RPMI7951 (cell line): ENCODE data around the gene ZNRD2. TPM values are rescaled to one million over a fixed set of nuclear protein-coding genes. Genes with fewer than 3 reads are reported as not detected.

ENCODE experiments used
- DNase-seq: peaks from one replicate; pipeline ENCODE4 v3.0.0-alpha.2; 2012; ENCODE audit warnings: low read depth
- total RNA-seq: library from RNA; depleted of rRNA; stranded (reverse); fragments of >200 nt; shearing (Covaris generic); gene quantifications from 2 replicates; pipeline ENCODE4 v1.2.3, GENCODE V29; 2014; rRNA removed

ZNRD2 gene
- total RNA-seq, 1 experiment from 2014 or later: 87.7 TPM

DNA sequence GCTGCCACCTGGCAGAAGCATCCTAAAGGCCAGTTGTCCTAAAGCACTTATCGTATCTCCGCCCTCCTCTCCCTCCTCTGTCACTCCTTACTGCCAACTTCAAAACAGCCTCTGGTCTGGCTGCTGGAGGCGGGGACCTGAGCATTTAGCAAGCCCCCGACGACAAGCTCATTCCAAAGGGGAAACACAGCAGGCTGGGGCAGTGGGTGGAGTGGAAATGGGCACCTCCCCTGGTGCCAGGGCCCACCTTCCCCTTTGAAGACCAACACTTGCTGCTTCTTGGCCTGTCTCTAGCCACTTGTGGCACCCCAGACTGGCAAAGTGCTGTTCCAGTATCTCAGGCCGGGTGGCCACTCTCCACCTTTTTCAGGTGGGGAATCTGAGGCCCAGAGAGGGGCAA is 40.1 kb downstream of the ZNRD2 start:
- no peak for DNase-seq

DNA sequence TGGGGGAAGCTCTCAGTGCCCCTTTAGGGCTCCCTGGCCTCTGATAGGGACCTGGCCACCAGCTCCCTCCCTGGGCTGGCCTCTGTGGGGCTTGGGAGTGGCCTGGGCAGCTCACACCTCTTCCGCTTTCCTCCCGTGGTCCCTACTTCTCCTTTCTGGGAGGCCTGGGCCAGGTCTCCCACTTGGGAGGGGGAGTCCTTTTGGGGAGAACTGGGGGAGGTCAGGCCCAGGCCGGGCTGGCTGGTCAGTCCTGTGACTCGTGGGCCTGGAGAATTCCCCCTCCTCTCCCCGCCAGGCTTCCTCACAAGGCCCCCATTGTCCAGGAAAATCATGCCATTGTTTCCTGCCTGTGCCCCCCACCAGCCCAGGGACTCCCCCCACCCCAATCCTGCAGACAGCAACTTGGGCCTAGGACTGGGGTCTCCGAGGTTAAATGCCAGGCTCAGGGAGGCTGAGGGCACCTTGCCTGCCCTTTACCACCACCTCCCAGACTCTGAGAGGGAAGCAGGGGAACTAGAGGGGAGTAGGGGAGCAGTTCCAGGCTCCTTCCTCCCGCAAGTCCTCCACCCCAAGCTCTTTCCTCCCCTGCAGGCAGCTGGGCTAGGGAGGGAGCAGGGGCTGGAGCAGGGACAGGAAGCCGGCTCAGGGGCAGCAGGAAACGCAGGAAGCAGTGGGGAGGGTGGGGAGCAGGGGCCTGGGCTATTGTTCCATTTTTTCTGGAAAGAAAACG is 40.9 kb downstream of the ZNRD2 start:
- DNase-seq: no peak

DNA sequence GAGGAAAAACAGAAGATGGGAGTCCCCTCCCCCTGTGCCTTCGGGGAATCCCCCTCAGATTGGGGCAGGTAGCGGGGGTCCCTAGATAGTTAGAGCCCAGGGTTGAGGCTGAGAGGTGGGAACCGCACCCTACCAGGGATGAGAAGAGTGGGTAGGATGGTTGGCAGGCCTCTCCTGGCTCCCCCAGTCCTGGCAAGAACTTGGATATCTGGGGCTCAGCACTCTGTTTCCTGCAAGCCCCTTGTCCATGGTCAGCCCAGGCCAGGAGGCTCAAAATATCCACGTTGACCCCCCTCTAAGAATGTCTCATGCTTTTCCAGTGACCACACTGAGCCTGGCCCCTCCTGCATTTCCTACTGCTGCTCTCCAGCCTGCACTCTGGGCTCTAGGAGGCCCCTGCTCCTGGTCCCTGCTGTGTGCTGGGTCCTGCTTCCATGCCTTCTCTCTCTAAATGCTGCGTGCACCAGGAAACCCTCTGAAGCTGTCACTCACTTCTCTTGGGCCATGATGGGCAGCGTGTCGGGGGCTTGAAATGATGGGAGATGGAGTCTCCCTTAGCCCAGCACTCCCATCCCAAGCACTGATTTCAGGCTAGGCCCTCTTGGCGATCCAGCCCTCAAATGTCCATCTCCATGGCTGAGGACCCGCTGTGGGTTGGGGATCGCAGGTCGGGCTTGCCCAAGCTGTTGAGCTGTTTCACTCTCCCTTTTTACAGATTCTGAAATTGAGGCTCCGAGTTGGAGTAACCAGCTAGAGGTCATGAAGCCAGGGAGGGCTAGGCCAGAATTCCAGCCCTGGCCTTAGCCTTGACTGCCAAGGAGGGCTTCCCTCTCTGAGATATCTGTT is 41.7 kb downstream of the ZNRD2 start:
- no peak for DNase-seq

DNA sequence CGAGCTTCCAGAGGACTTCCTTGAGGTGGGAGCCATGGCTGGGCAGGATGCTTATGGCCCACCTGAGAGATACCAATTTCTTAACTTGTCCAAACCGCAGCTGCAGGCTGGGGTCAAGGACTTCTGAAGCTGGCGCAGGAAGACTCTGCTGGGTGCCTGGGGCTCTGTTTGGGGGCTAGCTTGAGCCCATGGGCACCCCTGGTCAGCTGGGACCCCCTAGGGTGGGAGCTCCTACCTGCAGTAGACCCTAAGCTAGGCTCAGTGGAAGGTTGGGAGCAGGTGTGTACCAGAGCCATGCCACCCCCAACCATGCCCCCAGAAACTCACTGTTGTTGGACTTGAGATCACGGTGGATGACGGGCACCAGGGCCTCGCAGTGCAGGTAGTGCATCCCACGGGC is 42.4 kb downstream of the ZNRD2 start:
- no peak for DNase-seq

DNA sequence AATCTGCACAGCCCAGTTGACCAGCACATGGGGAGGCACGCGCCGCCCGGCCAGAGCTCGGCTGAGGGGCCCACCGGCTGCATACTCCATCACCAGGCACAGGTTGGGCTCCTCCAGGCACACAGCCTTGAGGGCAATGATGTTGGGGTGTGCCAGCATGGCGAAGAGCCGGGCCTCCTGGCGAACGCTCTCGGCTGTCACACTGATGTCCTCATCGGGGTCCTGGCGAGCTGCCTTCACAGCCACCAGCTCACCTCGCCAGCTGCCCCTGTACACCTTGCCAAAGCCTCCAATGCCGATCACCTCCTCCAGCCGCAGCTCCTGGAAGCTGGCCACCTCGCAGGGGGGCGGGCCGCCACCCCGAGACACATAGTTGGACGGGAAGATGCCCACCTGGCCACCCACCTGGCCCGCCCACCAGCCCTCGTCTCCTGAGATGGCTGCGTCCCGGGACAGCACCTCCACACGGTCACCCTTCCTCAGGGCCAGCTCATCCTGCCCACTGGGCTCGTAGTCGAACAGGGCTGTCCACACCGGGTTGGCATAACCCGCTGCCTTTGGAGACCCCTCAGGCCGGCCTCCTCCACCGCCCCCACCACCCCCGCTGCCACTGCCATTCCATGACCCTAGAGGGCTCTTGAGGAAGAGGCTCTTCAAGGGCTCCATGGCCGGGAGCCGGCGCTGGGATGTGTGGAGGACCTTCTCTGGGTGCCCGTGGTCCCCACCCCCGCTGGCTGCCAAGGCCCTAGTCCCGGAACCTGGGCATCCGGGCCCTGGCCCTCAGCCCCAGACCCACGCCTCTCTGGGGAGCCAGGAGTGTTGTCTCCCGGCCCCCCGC is 43.0 kb downstream of the ZNRD2 start:
- no peak for DNase-seq

DNA sequence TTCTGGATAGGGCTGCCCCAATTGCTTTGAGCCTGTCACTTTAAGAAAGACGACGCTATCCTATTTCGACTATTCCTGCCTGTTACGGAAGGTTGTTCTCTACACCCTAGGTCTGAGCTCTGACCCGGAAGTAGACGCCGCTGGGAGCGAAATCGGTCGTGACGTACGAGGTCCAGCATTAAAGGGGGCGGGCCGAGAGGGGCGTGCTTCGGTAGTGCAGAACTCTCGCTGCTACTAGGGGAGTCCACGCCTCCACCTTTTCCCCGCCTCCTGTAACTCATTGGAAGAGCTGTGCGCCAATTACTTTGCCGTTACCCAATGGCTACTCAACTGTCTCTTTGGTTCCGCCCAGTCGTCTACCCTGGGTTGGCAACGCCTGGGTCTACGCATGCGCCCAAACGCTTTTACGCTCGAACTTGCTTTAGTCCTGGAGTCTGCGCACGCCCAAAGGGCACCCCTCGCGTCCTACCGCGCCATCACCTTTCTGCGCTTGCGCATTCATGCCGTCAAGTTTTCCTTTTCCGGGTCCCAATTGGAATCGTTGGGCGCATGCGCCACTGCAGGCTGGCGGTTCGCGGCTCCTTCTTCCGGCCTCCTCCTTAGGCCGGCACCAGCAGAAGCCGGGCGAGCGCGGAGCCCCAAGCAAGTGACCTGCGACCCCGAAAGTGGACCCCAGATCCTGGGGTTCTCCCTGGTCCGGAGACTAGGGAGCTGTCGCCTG is 45.1 kb downstream of the ZNRD2 start, which contains the start of gene PCNX3:
TSS of gene PCNX3 (plus strand) at position 548 of the 721 bp plus-strand sequence. CDS start 536 bp downstream, outside the sequence.
- DNase-seq: peak; percentile 100

DNA sequence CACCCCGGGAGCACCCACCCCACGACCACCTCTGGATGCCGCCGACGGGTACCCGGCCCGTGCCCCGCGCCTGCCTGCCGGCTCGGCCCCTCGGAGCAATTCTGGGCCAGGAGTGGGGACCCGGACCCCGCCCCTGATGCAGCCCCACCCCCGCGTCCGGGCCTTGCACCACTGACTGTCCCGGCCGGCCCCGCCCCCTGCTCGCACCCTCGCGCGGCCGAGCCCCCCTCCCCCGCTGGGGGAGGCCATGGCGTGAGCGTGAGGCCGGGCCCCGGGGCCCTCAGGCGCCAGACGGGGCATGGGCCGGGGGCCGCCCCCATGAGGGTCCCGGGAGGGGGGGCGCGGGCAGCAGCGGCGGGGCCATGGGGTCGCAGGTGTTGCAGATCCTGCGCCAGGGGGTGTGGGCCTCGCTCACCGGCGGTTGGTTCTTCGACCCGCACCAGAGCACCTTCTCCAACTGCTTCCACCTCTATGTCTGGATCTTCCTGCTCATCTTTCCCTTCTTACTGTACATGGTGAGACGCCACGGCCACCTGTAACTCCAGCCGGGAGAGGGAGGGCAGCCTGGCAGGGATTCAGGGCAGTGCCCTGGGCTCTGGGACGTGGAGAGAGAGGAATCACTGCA is 45.8 kb downstream of the ZNRD2 start:
- no peak for DNase-seq

DNA sequence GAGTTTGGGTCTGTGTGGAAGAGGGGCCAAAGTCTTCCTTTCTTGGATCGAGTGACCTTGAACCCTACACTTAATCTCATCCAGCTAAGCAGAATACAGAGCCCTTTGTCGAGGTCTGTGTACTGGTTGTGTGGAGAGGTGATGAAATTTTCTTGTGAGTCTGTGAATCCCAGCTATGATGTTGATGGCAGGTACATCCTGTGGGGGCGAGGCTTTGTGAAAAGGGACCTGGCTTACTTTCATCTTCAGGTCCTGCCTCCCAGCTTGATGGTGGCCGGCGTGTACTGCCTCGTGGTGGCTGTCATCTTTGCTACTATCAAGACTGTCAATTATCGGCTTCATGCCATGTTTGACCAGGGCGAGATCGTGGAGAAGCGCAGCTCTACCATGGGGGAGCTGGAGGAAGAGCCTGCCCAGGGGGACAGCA is 46.3 kb downstream of the ZNRD2 start:
- no peak for DNase-seq

DNA sequence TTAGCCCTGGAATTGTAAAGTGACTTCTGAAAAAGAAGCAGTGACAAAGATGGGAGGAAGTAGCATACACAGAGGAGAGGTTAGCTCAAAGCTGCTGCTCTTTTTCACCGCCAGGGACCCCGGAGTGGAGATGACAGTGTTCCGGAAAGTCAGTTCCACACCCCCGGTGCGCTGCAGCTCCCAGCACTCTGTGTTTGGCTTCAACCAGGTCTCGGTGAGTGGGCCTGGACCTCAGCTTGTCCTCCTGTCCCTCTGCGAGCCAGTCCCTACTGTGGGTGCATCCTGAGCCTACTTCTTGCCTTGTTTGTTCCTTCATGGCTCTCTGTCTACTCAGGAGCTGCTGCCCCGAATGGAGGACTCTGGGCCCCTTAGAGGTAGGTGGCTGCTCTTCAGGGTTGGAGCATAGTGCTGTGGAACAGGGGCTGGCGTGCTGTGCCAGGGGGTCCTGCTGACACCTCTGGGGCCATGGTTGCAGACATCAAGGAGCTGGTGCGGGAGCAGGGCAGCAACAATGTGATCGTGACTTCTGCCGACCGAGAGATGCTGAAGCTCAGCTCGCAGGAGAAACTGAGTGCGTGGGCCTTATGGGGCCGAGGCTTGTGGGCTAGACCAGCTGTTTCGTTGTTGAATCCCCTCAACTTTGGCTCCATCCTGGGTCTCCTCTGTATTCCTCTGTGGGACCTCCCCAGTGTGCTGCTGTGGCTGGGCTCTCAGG is 47.0 kb downstream of the ZNRD2 start:
- DNase-seq: no peak

DNA sequence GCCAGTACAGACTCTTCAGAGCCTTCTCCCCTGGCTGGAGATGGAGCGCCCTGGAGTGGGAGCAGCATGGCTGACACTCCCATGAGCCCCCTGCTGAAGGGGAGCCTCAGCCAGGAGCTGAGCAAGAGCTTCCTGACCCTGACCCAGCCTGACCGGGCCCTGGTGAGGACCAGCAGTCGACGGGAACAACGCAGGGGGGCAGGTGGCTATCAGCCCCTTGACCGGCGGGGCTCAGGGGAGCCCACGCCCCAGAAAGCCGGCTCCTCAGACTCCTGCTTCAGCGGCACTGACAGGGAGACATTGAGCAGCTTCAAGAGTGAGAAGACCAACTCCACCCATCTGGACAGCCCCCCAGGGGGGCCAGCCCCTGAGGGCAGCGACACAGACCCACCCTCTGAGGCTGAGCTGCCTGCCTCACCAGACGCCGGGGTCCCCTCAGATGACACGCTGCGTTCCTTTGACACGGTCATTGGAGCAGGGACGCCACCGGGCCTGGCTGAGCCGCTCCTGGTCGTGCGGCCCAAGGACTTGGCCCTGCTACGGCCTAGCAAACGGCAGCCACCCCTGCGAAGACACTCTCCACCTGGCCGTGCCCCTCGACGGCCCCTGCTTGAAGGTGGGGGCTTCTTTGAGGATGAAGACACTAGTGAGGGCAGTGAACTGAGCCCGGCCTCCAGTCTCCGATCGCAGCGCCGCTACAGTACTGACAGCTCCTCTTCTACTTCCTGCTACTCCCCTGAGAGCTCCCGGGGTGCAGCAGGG is 47.9 kb downstream of the ZNRD2 start:
- no peak for DNase-seq

DNA sequence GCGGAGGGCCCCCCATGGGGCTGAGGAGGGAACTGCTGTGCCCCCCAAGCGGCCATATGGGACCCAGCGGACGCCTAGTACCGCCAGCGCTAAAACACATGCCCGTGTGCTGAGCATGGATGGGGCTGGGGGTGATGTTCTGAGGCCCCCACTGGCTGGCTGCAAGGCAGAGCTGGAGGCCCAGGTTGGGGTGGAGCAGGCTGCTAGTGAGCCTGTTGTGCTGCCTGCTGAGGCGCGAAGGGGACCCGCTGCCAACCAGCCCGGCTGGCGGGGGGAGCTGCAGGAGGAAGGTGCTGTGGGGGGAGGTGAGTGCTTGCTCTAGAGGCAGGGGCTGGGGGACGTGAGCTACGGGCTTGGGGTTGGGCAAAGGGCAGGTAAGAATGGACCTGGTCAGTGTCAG is 48.5 kb downstream of the ZNRD2 start:
- DNase-seq: no peak

DNA sequence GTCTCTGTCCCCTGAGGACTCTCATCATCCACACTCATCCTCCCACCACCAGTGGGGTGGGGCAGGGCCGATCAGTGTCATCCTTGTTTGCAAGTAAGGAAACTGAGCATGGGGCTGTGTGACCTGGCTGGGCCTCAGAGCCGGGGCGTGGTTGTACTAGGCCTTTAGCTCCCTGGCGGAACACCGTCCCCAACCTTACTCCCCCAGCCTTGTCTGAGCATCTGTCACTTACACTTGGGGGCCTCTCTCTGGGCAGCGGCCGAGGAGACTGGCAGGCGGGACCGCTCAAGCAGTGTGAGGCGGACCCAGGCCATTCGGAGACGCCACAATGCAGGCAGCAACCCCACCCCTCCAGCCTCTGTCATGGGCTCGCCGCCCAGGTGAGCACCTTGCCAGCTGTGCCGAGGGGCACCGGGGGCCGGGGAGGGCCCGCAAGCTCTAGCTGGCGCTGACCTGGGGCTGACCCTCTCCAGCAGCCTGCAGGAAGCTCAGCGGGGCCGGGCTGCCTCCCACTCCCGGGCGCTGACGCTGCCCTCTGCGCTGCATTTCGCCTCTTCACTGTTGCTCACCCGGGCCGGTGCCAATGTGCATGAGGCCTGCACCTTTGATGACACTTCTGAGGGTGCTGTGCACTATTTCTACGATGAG is 49.1 kb downstream of the ZNRD2 start:
- DNase-seq: no peak

DNA sequence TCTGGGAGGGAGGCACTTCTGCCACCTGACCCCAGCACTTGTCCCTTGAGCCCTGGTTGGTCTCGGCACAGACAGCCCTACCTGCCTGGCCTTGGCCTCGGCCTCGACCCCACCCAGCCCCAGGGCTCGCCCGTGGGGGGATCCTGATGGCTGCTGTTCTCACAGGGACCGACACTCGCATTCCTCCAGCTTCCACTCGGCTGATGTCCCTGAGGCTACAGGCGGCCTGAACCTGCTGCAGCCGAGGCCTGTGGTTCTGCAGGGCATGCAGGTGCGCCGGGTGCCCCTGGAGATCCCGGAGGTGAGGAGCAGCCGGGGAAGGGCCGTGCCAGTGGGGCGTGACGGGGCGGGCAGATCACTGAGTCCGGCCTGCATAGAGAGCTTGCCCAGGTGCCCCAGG is 50.4 kb downstream of the ZNRD2 start:
- no peak for DNase-seq

DNA sequence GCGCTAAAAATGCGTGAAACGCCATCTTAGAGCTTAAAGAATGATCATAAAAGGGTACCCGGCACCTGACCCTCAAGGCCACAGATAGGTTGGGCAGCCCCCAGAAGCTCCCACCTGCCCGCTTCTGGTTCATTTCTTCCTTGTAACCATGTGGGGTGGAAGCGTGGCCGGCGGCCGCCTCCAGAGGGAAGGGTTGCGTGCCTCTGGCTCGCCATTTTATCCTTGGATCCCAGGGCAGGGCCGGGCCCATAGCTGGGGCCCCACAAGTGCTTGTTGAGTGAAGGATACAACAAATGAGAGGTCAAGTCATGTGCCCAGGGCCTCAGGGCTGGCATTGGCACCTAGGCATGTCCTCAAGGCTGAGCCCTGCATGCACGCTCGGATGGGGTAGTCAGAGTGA is 51.2 kb downstream of the ZNRD2 start:
- DNase-seq: no peak

Other genes with a start within 250 kb of the ZNRD2 start
- 41.5 and 58.9 TPM in 2 replicates for gene DPF2, start 236.6 kb upstream of the ZNRD2 start, total RNA-seq
- gene TIGD3, start 215.7 kb upstream of the ZNRD2 start, total RNA-seq: 0.20 and 0.24 TPM in 2 replicates
- gene SLC25A45, start 187.8 kb upstream of the ZNRD2 start, total RNA-seq: 0.48 and 0.68 TPM in 2 replicates
- gene FRMD8, start 183.8 kb upstream of the ZNRD2 start, total RNA-seq: 21.9 and 43.8 TPM in 2 replicates
- 3.5 and 4.7 TPM in 2 replicates for gene NEAT1, start 147.7 kb upstream of the ZNRD2 start, total RNA-seq
- gene MALAT1, start 71.4 kb upstream of the ZNRD2 start, total RNA-seq: 481 and 510 TPM in 2 replicates
- 64.1 and 65.7 TPM in 2 replicates for gene SCYL1, start 45.4 kb upstream of the ZNRD2 start, total RNA-seq
- gene LTBP3, start 12.1 kb upstream of the ZNRD2 start, total RNA-seq: 20.9 and 38.4 TPM in 2 replicates
- 36.9 and 43.1 TPM in 2 replicates for gene FAM89B, start 2.1 kb downstream of the ZNRD2 start, total RNA-seq
- gene EHBP1L1, start 5.6 kb downstream of the ZNRD2 start, total RNA-seq: 22.8 and 47.8 TPM in 2 replicates
- not detected in 2 replicates for gene KCNK7, start 25.3 kb downstream of the ZNRD2 start, total RNA-seq
- gene MAP3K11, start 43.7 kb downstream of the ZNRD2 start, total RNA-seq: 11.8 and 24.2 TPM in 2 replicates
- gene PCNX3, start 45.3 kb downstream of the ZNRD2 start, total RNA-seq: 9.1 and 11.9 TPM in 2 replicates
- gene SIPA1, start 67.6 kb downstream of the ZNRD2 start, total RNA-seq: 16.7 and 21.2 TPM in 2 replicates
- 33.3 and 34.2 TPM in 2 replicates for gene RELA, start 92.4 kb downstream of the ZNRD2 start, total RNA-seq
- 36.8 and 47.9 TPM in 2 replicates for gene KAT5, start 141.8 kb downstream of the ZNRD2 start, total RNA-seq
- gene RNASEH2C, start 150.3 kb downstream of the ZNRD2 start, total RNA-seq: 38.3 and 54.8 TPM in 2 replicates
- 4.2 and 6.7 TPM in 2 replicates for gene AP5B1, start 210.5 kb downstream of the ZNRD2 start, total RNA-seq
- not detected in 2 replicates for gene OVOL1, start 216.6 kb downstream of the ZNRD2 start, total RNA-seq